Peyer's patch (tissue), 4 donors: ENCODE measurements around the gene PRSS50.

ENCODE experiments used
- POLR2A ChIP-seq, 2 donors: fragments of 450-650 bp; IDR thresholded peaks; one replicate each; pipeline ENCODE4 v1.5.1; 2017; ENCODE audit warnings: antibody characterized with exemption in 2 of 2, mild to moderate bottlenecking in 2 of 2, moderate library complexity in 2 of 2
- TF ChIP-seq, protein P1 (sequence below), 6 experiments: fragments of 450-650 bp in 4 of 6; fragments of 200-600 bp in 2 of 6; sonication (generic) in 1 of 6; IDR thresholded peaks; one replicate each; pipeline ENCODE4 v1.5.1; 2017 to 2019; ENCODE audit warnings: antibody characterized with exemption in 6 of 6, mild to moderate bottlenecking in 3 of 6, moderate library complexity in 1 of 6

DNA sequence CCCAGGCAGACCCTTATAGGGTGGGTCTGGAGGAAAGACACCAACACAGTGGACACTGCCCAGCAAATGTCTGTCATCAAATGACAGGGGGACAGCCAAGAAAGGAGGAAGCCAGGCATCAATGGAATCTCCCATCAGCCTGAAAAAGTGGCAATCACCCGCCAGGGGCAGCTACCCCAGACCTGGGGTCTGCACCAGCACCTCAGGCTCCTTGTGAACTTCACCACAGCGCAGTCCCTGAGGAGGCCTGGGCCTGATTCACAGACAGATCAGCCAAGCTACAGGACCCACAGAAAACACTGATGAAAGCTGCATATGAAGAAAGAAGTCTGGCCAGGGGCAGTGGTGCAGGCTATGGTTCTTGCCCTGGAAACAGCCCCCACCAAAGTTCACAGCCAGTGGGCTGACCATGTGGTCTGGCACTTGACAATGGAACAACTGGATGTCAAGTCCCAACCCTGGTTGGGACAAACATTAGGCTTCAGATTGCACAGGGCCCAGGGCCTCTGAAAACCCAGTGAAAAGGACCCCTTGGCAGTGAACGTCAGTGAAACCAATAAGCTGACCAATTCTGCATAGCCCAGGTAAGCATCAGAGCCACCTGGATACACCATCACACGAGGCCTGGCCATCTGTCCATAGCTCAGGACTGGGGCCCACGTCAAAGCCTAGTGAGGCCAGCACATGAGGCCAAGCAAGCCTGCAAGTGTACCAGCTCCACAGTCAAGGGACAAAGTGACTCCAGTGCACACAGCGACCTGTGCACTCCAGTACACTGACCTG is 53.3 kb downstream of the PRSS50 start:
- TF ChIP-seq, protein P1, sequence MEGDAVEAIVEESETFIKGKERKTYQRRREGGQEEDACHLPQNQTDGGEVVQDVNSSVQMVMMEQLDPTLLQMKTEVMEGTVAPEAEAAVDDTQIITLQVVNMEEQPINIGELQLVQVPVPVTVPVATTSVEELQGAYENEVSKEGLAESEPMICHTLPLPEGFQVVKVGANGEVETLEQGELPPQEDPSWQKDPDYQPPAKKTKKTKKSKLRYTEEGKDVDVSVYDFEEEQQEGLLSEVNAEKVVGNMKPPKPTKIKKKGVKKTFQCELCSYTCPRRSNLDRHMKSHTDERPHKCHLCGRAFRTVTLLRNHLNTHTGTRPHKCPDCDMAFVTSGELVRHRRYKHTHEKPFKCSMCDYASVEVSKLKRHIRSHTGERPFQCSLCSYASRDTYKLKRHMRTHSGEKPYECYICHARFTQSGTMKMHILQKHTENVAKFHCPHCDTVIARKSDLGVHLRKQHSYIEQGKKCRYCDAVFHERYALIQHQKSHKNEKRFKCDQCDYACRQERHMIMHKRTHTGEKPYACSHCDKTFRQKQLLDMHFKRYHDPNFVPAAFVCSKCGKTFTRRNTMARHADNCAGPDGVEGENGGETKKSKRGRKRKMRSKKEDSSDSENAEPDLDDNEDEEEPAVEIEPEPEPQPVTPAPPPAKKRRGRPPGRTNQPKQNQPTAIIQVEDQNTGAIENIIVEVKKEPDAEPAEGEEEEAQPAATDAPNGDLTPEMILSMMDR (IDR thresholded peaks at IDR 0.05), result no peak
- no peak for TF ChIP-seq POLR2A (IDR thresholded peaks at IDR 0.05)
